Aorta (tissue), 5 donors: Measurements from ENCODE around the gene SIX5. TPM values are rescaled to one million over a fixed set of nuclear protein-coding genes. Genes with fewer than 3 reads are reported as not detected.

ENCODE experiments used
- ATAC-seq: fragments of 200-7000 bp; cut with Tn5 transposase; one replicate; pipeline ENCODE4 v1.9.1; 2022; ENCODE audit warnings: moderate library complexity; ENCODE audit not compliant: low FRiP score
- DNase-seq, 2 donors: peaks; one replicate each; pipeline ENCODE4 v3.0.0-alpha.2; 2020
- H3K27ac ChIP-seq, 2 donors: one replicate each; pipeline ENCODE4 v1.5.1; 2013; ENCODE audit warnings: low read length in 2 of 2, mild to moderate bottlenecking in 2 of 2, moderate library complexity in 2 of 2, control low read depth in 1 of 2, inconsistent platforms in 1 of 2, low read depth in 1 of 2
- H3K27me3 ChIP-seq, 2 donors: one replicate each; pipeline ENCODE4 v1.6.1; 2013; ENCODE audit warnings: control low read depth in 1 of 2, low read length in 1 of 2, mild to moderate bottlenecking in 1 of 2, moderate library complexity in 1 of 2; ENCODE audit not compliant: insufficient read depth in 2 of 2, control insufficient read depth in 1 of 2
- H3K36me3 ChIP-seq, 2 donors: one replicate each; pipeline ENCODE4 v1.6.1; 2013; ENCODE audit warnings: control low read depth in 1 of 2, low read length in 1 of 2, mild to moderate bottlenecking in 1 of 2; ENCODE audit not compliant: insufficient read depth in 2 of 2, control insufficient read depth in 1 of 2
- H3K4me1 ChIP-seq, 2 donors: one replicate each; pipeline ENCODE4 v1.6.1; 2013; ENCODE audit warnings: low read length in 2 of 2, control low read depth in 1 of 2, mild to moderate bottlenecking in 1 of 2, moderate library complexity in 1 of 2; ENCODE audit not compliant: insufficient read depth in 2 of 2, control insufficient read depth in 1 of 2
- H3K4me3 ChIP-seq, 2 donors: one replicate each; pipeline ENCODE4 v1.5.1; 2013; ENCODE audit warnings: low read length in 2 of 2, control low read depth in 1 of 2, mild to moderate bottlenecking in 1 of 2
- H3K9me3 ChIP-seq: one replicate; pipeline ENCODE4 v1.6.1; 2013; ENCODE audit warnings: mild to moderate bottlenecking, low read length; ENCODE audit not compliant: control insufficient read depth
- WGBS, 2 donors: extraction: QIAGEN DNeasy Blood & Tissue Kit; methylation state at CpG; one replicate each; pipeline ENCODE4 v1.1.7; 2013; 5-methylcytosine and 5-hydroxymethylcytosine counted together
- intact Hi-C, 2 donors: fragments of 100-400 bp; cut with DNase I; formaldehyde crosslinking; loops; one replicate each; pipeline versions ENCODE4 v1.14.2 to v1.15.0; 2022
- polyA plus RNA-seq, 2 donors: library from polyadenylated mRNA; stranded (reverse); fragments of 200-250 nt; gene quantifications; one replicate each; pipeline ENCODE4 v1.2.3, GENCODE V29; 2013
- total RNA-seq, 2 donors: library from RNA; stranded (reverse); fragmentation: NEBNext Ultra II Directional; extraction: Animal tissue kit (Norgen Biotek cat#: 25700); gene quantifications; one replicate each; pipeline ENCODE4 v1.2.1, GENCODE V29; 2021
- donor health status: healthy with polysubstance abuse.
- donor health status: Bipolar disorder and iron deficiency.
- donor health status: DM: no; HTN: no; CAD: no.
- donor health status: DM: no; HTN: no; CAD: no.
- donor health status: DM: yes; HTN: yes; CAD: no.

Gene SIX5
- total and polyA plus RNA-seq, 4 donors, result 8.1 to 34.4 (median 22.6) TPM

- WGBS, 2 donors, result 84 to 88% methylated on average over 5 of the region's 5 CpGs
These were observed 21.5 kb downstream of the SIX5 start for GRCh38 chr19:45747513-45747912.

DNA sequence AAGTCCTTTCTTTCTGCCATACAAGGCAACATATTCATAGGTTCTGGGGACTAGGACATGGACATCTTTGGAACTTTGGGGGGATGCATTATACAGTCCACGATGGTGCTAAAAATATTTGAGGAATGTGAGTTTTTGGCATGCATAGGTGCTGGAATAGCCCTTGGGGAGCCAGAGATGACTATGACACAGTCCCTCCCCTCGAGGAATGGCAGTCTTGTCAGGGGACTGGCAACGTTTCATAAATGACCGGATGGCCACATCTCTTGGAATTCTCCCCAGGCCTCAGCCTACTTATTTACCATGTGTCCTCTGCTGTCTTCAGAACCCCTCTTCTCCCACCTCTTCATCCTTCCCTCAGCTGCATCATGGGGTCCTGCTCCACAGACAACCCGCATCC lies 22.2 kb downstream of the SIX5 start:
- Histone ChIP-seq H3K27ac (no peak overlapping the region), H3K36me3 (no peaks in the 10 kb centered on the region), H3K4me3 (no peak overlapping the region), H3K27me3 (no peaks in the 10 kb centered on the region), H3K4me1 (no peaks in the 10 kb centered on the region), H3K9me3 (no peaks in the 10 kb centered on the region)
- intact Hi-C loops, result no loop called here
- no peak for ATAC-seq
- DNase-seq, result no peak
- 58 to 61% methylated on average over 5 of the region's 5 CpGs for WGBS, 2 donors

More at GRCh38 chr19:45747513-45747912, 21.5 kb downstream of the SIX5 start:
- Histone ChIP-seq H3K27ac (no peak overlapping the region), H3K4me3 (no peak overlapping the region), H3K36me3 (no peaks in the 10 kb centered on the region), H3K27me3 (no peaks in the 10 kb centered on the region), H3K4me1 (no peaks in the 10 kb centered on the region), H3K9me3 (no peaks in the 10 kb centered on the region)
- DNase-seq, result no peak
- intact Hi-C loops, result no loop called here
- no peak for ATAC-seq

GRCh38 chr19:45745606-45746005 lies 23.4 kb downstream of the SIX5 start:
- intact Hi-C loops, result no loop called here
- no peaks in the 10 kb centered on the region for H3K36me3 ChIP-seq

DNA sequence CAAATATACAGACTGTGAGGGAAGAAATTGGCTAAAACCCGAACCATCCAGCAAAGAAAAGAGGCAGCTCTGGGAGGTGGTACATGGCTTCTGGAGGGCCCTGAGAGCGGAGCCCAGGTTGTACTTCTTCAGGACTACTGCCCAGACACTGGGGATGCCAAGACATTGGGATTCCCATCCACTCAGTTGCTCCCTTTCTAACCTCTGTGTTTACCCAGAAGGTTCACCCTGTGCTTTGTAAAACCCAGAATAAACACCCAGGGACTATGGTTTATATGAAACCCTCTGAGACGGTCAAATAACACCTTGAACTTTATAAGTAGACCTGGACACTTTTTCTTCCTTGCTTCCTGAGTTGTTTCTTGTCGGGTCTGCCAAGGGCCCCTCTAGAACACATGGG lies 26.1 kb downstream of the SIX5 start:
- DNase-seq, result no peak
- intact Hi-C loops, result no loop called here
- no peaks in the 10 kb centered on the region for H3K36me3 ChIP-seq
- H3K27ac ChIP-seq, result no peak overlapping the region
- H3K27me3 ChIP-seq, result no peaks in the 10 kb centered on the region
- ATAC-seq, result no peak
- no peak overlapping the region for H3K4me3 ChIP-seq
- H3K9me3 ChIP-seq, result no peaks in the 10 kb centered on the region
- H3K4me1 ChIP-seq, result no peaks in the 10 kb centered on the region
- WGBS, 2 donors, result 69 to 77% methylated on average over 4 of the region's 4 CpGs

More at GRCh38 chr19:45745606-45746005, 23.4 kb downstream of the SIX5 start:
- Histone ChIP-seq H3K9me3 (no peaks in the 10 kb centered on the region), H3K27me3 (no peaks in the 10 kb centered on the region), H3K27ac (no peak overlapping the region), H3K4me1 (no peaks in the 10 kb centered on the region), H3K4me3 (no peak overlapping the region)
- DNase-seq (no peak), ATAC-seq (no peak)
- WGBS, 2 donors, result 84 to 88% methylated on average over 6 of the region's 6 CpGs

GRCh38 chr19:45739498-45740439 lies 29.3 kb downstream of the SIX5 start:
- no peak for DNase-seq
- Histone ChIP-seq H3K27me3 (no peaks in the 10 kb centered on the region), H3K36me3 (no peaks in the 10 kb centered on the region), H3K9me3 (no peaks in the 10 kb centered on the region), H3K4me1 (no peaks in the 10 kb centered on the region), H3K27ac (no peak overlapping the region), H3K4me3 (no peak overlapping the region)
- ATAC-seq, result no peak
- intact Hi-C loops, result no loop called here
- 88 to 93% methylated on average over 10 of the region's 10 CpGs for WGBS, 2 donors

- H3K27me3 ChIP-seq, result no peaks in the 10 kb centered on the region
- 90 to 92% methylated on average over 59 of the region's 59 CpGs for WGBS, 2 donors
- no peak for DNase-seq
- H3K4me1 ChIP-seq, result no peaks in the 10 kb centered on the region
- H3K9me3 ChIP-seq, result no peaks in the 10 kb centered on the region
- intact Hi-C loops, result loop anchor here (5.0 kb wide), 1 partner anchor 34 kb away; the partner anchor contains the start of gene SIX5 (in 2 of the 2)
- H3K4me3 ChIP-seq, result no peak within 1 kb of the TSS
- no peak for ATAC-seq
- H3K36me3 ChIP-seq, result no peaks in the 10 kb centered on the region
- no peak within 1 kb of the TSS for H3K27ac ChIP-seq
These were observed 35.8 kb downstream of the SIX5 start, which contains the start of gene MEIOSIN for GRCh38 chr19:45733160-45733810. MEIOSIN (plus strand) TSS chr19:45733439; CDS start chr19:45735377, 1,938 bp downstream.

DNA sequence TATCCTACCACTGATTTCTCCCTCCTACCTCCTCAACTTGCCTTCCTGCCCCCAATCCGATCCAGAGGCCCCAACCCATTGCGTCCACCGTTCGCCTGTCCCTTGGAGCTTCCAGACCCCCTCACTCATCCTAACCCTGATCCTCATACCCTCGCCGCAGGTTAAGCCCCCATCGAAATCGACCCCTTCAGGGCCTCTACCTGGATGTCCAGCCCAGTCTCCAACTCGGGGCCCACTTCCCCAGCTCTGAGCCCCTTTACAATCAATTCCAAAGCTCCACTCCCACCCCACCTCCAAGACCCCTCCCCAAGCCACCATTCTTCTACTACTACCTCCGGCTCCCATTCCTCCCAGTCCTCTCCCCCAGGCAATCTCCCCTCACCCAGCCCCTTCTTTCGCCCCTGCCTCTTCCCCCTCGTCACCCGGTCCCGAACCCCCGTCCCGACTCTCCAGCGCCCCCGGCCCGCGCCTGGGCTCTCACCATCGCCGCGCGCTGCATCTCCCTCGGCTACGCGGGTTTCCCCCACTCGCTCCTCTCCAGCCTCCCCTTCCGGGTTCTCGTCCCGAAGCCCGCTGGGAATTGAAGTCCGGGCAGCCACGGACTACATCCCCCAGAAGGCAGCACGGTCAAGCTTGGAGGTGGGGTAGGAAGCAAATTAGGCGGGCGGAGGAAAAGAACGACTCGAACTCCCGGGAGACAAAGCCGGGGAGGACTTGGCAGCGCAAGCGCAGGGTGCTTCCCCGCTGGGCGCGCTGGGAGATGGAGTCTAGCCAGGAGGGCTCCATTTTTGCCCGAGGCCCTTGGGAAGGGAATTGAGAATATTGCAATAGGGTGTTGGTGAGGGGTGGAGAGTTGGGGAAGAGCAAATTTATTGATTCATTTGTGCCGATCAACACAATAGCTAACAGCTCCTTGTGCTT lies 38.4 kb downstream of the SIX5 start, which contains the start of gene FBXO46:
Gene FBXO46, minus strand, starts transcription at position 529 of the 921 bp plus-strand sequence. CDS start 17,401 bp downstream, outside the sequence.
- 1% methylated on average over 48 of the region's 48 CpGs for WGBS, 2 donors
- intact Hi-C loops, result loop anchor here (5.0 kb wide), 1 partner anchor 37 kb away; the partner anchor contains the start of gene SIX5 (in 2 of the 2)
- peak within 1 kb of the TSS; percentile 74 to 83 for H3K4me3 ChIP-seq
- DNase-seq (peak; percentile 98), ATAC-seq (peak; percentile 99)
- H3K9me3 ChIP-seq, result no peaks in the 10 kb centered on the region
- H3K27me3 ChIP-seq, result no peaks in the 10 kb centered on the region
- no peak within 1 kb of the TSS for H3K27ac ChIP-seq
- no peaks in the 10 kb centered on the region for H3K36me3 ChIP-seq
- H3K4me1 ChIP-seq, result no peaks in the 10 kb centered on the region

DNA sequence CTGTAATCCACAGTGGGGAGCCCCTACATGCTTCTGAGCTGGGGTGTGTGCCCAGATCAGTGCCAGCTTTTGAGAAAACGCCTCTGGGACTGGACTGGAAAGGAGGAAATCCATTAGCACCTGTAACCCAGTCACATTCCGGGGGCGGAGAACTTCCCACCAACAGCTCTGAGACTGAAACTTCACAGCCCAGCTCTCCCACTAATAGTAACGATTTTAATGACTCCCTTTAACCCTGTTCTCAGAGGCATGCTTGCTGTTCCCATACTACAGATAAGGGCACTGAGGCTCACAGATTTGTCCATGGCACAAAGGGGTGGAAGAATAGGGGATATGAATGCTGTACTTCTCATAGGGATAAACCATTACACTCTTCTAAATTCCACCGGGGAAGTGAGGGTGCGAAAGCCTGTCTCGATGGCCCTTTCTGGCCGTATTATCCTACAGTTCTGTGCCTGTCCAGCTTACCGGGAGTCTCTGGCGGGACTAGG lies 39.2 kb downstream of the SIX5 start:
- WGBS, 2 donors, result 6 to 8% methylated on average over 10 of the region's 10 CpGs
- Histone ChIP-seq H3K27ac (no peak overlapping the region), H3K36me3 (no peaks in the 10 kb centered on the region), H3K4me1 (no peaks in the 10 kb centered on the region), H3K9me3 (no peaks in the 10 kb centered on the region), H3K4me3 (peak overlapping the region; percentile 74 to 83), H3K27me3 (no peaks in the 10 kb centered on the region)
- intact Hi-C loops, result loop anchor here (5.0 kb wide), 1 partner anchor 37 kb away; the partner anchor contains the start of gene SIX5 (in 2 of the 2)
- no peak for DNase-seq
- no peak for ATAC-seq
